OCI-LY3 (cell line): ENCODE measurements around the gene LIX1.
"Not testable (repeated sequence)": the region's sequence is repeated elsewhere in the genome, so short reads cannot be mapped to it uniquely, and the experiment has no call there.

Experiments used
- H2AFZ ChIP-seq: fragments of 200-600, 300-600 bp; shearing (Covaris generic); 2 replicates; pipeline ENCODE4 v1.6.0; 2014; ENCODE audit warnings: antibody characterized with exemption, low read depth, low read length
- H3K27ac ChIP-seq: fragments of 200-600, 300-600 bp; sonication (generic); 2 replicates; pipeline ENCODE4 v1.5.1; 2014; ENCODE audit warnings: mild to moderate bottlenecking, low read length, moderate library complexity, mixed read lengths
- H3K27me3 ChIP-seq: fragments of 200-600, 300-600 bp; sonication (generic); 2 replicates; pipeline ENCODE4 v1.6.1; 2014; ENCODE audit warnings: low read depth, low read length, mixed read lengths
- H3K36me3 ChIP-seq: fragments of 200-600, 300-600 bp; sonication (generic); replicated peaks from 2 replicates; pipeline ENCODE3; 2014; ENCODE audit warnings: low read depth, low read length, mixed read lengths
- H3K4me1 ChIP-seq: fragments of 300-600, 200-600 bp; sonication (generic); 2 replicates; pipeline ENCODE4 v1.6.1; 2014; ENCODE audit warnings: low read length, mixed read lengths
- H3K4me2 ChIP-seq: fragments of 200-600, 300-600 bp; sonication (generic); 2 replicates; pipeline ENCODE4 v1.6.1; 2014; ENCODE audit warnings: low read length, mixed read lengths
- H3K4me3 ChIP-seq: fragments of 300-600, 200-600 bp; sonication (generic); 2 replicates; pipeline ENCODE4 v1.5.1; 2014; ENCODE audit warnings: antibody characterized with exemption, mild to moderate bottlenecking, low read length, moderate library complexity
- H3K79me2 ChIP-seq: fragments of 300-600, 200-600 bp; shearing (Covaris generic); 2 replicates; pipeline ENCODE4 v1.6.1; 2014; ENCODE audit warnings: mild to moderate bottlenecking, low read length, mixed read lengths
- H3K9ac ChIP-seq: fragments of 300-600, 200-600 bp; shearing (Covaris generic); 2 replicates; pipeline ENCODE4 v1.6.0; 2014; ENCODE audit warnings: mild to moderate bottlenecking, low read length, moderate library complexity
- H3K9me3 ChIP-seq: fragments of 200-600, 300-600 bp; shearing (Covaris generic); 2 replicates; pipeline ENCODE4 v1.6.1; 2014; ENCODE audit warnings: low read length, mixed read lengths; ENCODE audit not compliant: insufficient read depth
- H4K20me1 ChIP-seq: fragments of 200-600, 300-600 bp; sonication (generic); 2 replicates; pipeline ENCODE4 v1.6.1; 2016; ENCODE audit warnings: low read length, mixed read lengths; ENCODE audit not compliant: insufficient read depth
- CTCF ChIP-seq: fragments of 200-600, 300-600 bp; sonication (generic); IDR thresholded peaks from 2 replicates; pipeline ENCODE4 v1.5.1; 2014; ENCODE audit warnings: antibody characterized with exemption, low read length, low read depth
- EZH2phosphoT487 ChIP-seq: fragments of 200-600 bp; shearing (Covaris generic); IDR thresholded peaks from 2 replicates; pipeline ENCODE4 v1.6.1; 2018; ENCODE audit warnings: antibody characterized with exemption, mixed run types, low read depth

The LIX1 gene

DNA sequence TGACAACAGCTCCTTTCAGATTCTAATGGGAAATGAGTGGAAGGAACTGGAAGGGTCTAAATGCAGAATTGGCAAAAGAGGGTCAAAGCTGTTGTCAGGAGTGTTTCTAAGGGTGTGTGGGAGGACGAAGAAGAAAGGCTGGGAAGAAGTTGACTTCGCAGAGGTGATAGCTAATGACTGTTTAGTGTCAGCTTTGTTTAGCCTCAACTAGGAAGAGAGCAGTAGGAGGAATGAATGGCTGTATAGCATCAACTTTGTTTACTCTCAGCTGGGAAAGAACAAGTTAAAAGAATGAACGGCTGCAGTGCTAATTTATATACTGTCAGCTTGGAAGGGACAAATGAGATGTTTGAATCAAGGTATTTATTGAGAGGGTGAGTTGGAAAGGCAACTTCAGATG is 5.9 kb upstream of the LIX1 start:
- H3K27me3 ChIP-seq = no peaks in the 10 kb centered on the region
- H3K9ac ChIP-seq = no peak overlapping the region
- H3K4me2 ChIP-seq = no peak overlapping the region
- peaks cover 5% of the 10 kb centered on the region for H3K4me1 ChIP-seq
- no peak overlapping the region for H2AFZ ChIP-seq
- no peaks in the 10 kb centered on the region for H3K36me3 ChIP-seq
- no peak overlapping the region for H3K4me3 ChIP-seq
- H4K20me1 ChIP-seq = no peaks in the 10 kb centered on the region
- H3K79me2 ChIP-seq = no peaks in the 10 kb centered on the region
- TF ChIP-seq CTCF = no peak
- no peak for TF ChIP-seq EZH2phosphoT487
- no peaks in the 10 kb centered on the region for H3K9me3 ChIP-seq
- H3K27ac ChIP-seq = no peak overlapping the region

GRCh38 chr5:97143704-97144103 is 1.3 kb upstream of the LIX1 start:
- Histone ChIP-seq H3K4me2 (no peak overlapping the region), H3K4me1 (peaks cover 7% of the 10 kb centered on the region; the same call in 1 of the 2 replicates), H2AFZ (no peak overlapping the region), H3K9ac (no peak overlapping the region), H3K4me3 (no peak overlapping the region), H3K36me3 (no peaks in the 10 kb centered on the region), H3K27ac (no peak overlapping the region), H3K27me3 (0 out of 2 replicates have a peak, but pooled peaks cover 5% of the 10 kb centered on the region), H3K79me2 (no peaks in the 10 kb centered on the region), H3K9me3 (no peaks in the 10 kb centered on the region), H4K20me1 (no peaks in the 10 kb centered on the region)
- TF ChIP-seq EZH2phosphoT487 = no peak
- TF ChIP-seq CTCF = no peak

DNA sequence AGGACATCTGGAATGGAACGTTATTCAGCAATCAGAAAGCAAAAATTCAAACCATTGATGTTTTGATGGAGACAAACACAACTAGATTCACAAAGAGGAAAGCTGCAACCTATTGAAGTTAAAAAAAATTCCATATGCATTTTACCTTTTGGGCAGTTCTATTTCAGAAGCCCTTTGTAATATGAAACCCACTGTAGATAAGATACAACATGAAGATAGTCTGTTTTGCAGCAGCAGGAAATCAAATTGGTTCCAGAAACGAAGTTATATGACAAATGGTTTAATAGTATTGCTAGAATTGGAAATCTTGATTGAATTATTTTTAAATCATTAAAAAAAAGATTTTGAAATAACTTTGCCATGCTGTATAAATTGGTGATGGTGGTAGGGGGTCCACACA is 872 bp downstream of the LIX1 start:
- H3K27ac ChIP-seq = no peak overlapping the region
- H3K4me3 ChIP-seq = no peak overlapping the region
- H2AFZ ChIP-seq = no peak overlapping the region
- no peaks in the 10 kb centered on the region for H4K20me1 ChIP-seq
- no peak overlapping the region for H3K9ac ChIP-seq
- H3K4me2 ChIP-seq = no peak overlapping the region
- H3K36me3 ChIP-seq = no peaks in the 10 kb centered on the region
- no peaks in the 10 kb centered on the region for H3K79me2 ChIP-seq
- TF ChIP-seq CTCF (no peak), EZH2phosphoT487 (no peak)
- no peaks in the 10 kb centered on the region for H3K9me3 ChIP-seq
- peaks cover 7% of the 10 kb centered on the region; the same call in 1 of the 2 replicates for H3K4me1 ChIP-seq
- 0 out of 2 replicates have a peak, but pooled peaks cover 5% of the 10 kb centered on the region for H3K27me3 ChIP-seq

DNA sequence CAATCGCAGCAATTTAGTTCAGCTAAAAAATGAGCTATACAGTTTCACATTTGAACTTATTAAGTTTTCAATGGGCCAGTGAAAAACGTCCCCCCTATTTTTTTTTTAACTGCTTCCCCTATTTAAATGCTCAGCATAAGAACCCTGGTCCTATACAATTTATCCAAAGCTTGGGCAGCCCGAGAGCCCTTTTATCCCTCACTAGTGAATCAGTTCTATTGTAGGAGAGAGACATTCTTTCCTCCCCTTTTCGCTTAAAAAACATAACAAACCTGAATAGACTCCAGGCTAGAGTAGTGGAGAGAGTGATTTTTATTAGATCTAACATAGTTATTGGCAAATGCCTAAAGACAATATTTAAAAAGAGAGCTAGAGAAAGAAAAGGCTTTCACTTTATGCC is 1.4 kb downstream of the LIX1 start:
- no peaks in the 10 kb centered on the region for H3K36me3 ChIP-seq
- no peak overlapping the region for H3K4me3 ChIP-seq
- no peak overlapping the region for H3K27ac ChIP-seq
- H3K27me3 ChIP-seq = 0 out of 2 replicates have a peak, but pooled peaks cover 5% of the 10 kb centered on the region
- peaks cover 7% of the 10 kb centered on the region; the same call in 1 of the 2 replicates for H3K4me1 ChIP-seq
- H4K20me1 ChIP-seq = no peaks in the 10 kb centered on the region
- H3K79me2 ChIP-seq = no peaks in the 10 kb centered on the region
- H2AFZ ChIP-seq = no peak overlapping the region
- no peak overlapping the region for H3K9ac ChIP-seq
- TF ChIP-seq EZH2phosphoT487 = no peak
- TF ChIP-seq CTCF = no peak
- H3K9me3 ChIP-seq = no peaks in the 10 kb centered on the region
- H3K4me2 ChIP-seq = no peak overlapping the region

DNA sequence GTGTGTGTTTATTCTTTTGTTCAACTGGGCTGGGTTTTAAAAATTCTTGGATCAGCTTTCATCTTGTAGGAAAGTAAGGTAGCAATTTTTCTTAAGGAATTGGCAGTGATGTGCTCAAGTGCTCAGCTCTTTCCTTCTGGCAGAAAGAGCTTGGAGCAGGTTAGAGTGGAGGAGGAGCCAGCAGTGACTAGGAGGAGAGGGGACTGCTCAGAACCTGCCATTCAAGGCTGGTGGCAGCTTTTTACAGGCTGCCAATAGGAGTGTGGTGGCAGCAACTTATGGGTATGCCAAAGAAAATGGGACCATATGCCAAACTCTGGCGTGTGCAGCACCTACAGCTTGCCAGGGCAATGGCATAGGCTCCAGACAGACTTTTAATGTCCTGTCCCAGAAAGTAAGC is 2.2 kb downstream of the LIX1 start:
- H3K4me3 ChIP-seq, H2AFZ ChIP-seq, H4K20me1 ChIP-seq, H3K27me3 ChIP-seq, H3K36me3 ChIP-seq, H3K9ac ChIP-seq, H3K4me2 ChIP-seq, H3K4me1 ChIP-seq, H3K27ac ChIP-seq, H3K9me3 ChIP-seq, H3K79me2 ChIP-seq: not testable (repeated sequence)
